ENCODE measurements around the gene PCGF6.
"Not testable (repeated sequence)": the region's sequence is repeated elsewhere in the genome, so short reads cannot be mapped to it uniquely, and the experiment has no call there.

Gene PCGF6

DNA sequence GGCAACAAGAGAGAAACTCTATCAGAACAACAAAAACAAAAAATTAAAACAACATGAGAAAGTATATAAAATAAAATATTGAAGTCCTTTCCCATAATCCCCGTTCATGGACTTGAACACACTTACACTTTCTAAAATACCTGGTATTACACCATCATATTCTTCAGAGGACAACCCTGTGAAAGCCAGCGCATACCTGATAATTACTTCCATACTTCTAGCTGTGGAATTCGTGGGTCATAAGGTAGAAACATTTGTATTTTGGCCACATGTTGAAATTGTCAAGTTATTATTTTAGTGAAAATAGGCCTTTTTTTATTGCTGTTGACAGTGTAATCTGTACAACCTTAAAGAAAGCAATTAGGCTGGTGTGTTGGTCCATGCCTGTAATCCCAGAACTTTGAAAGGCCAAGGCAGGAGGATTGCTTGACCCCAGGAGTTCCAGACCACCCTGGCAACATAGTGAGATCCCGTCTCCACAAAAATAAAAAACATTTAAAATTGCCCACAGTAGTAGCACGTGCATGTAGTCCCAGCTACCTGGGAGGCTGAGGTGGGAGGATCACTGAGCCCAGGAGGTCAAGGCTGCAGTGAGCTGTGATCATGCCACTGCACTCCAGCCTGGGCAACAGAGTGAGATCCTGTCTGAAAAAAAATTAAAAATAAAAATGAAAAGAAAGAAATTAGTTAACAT lies 5.1 kb upstream of the PCGF6 start:
- H3K9ac ChIP-seq (ENCODE audit: low read depth, low read length): no peak overlapping the region
- peaks cover 9% of the 10 kb centered on the region for H3K4me1 ChIP-seq (ENCODE audit: insufficient read depth, low read length)
- no peaks in the 10 kb centered on the region for H3K36me3 ChIP-seq (ENCODE audit: insufficient read depth, low read length)
- H3K79me2 ChIP-seq (ENCODE audit: insufficient read depth, low read length): peaks cover 9% of the 10 kb centered on the region
- H4K20me1 ChIP-seq (ENCODE audit: insufficient read depth, low read length): no peaks in the 10 kb centered on the region
- H3K27ac ChIP-seq (ENCODE audit: low read length): no peak overlapping the region
- no peaks in the 10 kb centered on the region for H3K27me3 ChIP-seq (ENCODE audit: insufficient read depth, low read length, poor library complexity)
- H2AFZ ChIP-seq (ENCODE audit: low read depth, low read length): no peak overlapping the region
- no peak overlapping the region for H3K4me2 ChIP-seq (ENCODE audit: insufficient read depth, low read length)
- no peaks in the 10 kb centered on the region for H3K9me3 ChIP-seq (ENCODE audit: insufficient read depth, low read length, severe bottlenecking)
- ATAC-seq (ENCODE audit: insufficient read depth, low read depth) (no peak), DNase-seq (no peak)
- TF ChIP-seq, protein P1, sequence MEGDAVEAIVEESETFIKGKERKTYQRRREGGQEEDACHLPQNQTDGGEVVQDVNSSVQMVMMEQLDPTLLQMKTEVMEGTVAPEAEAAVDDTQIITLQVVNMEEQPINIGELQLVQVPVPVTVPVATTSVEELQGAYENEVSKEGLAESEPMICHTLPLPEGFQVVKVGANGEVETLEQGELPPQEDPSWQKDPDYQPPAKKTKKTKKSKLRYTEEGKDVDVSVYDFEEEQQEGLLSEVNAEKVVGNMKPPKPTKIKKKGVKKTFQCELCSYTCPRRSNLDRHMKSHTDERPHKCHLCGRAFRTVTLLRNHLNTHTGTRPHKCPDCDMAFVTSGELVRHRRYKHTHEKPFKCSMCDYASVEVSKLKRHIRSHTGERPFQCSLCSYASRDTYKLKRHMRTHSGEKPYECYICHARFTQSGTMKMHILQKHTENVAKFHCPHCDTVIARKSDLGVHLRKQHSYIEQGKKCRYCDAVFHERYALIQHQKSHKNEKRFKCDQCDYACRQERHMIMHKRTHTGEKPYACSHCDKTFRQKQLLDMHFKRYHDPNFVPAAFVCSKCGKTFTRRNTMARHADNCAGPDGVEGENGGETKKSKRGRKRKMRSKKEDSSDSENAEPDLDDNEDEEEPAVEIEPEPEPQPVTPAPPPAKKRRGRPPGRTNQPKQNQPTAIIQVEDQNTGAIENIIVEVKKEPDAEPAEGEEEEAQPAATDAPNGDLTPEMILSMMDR (IDR thresholded peaks at IDR 0.05; ENCODE audit: borderline replicate concordance, extremely low read depth, low read length, poor library complexity, severe bottlenecking): no peak
- no peak for TF ChIP-seq EZH2 (IDR thresholded peaks at IDR 0.05; ENCODE audit: borderline replicate concordance, low read depth, low read length, severe bottlenecking)
- no peak overlapping the region for H3K4me3 ChIP-seq (ENCODE audit: low read depth in 1 of 2, low read length in 2 of 2)

DNA sequence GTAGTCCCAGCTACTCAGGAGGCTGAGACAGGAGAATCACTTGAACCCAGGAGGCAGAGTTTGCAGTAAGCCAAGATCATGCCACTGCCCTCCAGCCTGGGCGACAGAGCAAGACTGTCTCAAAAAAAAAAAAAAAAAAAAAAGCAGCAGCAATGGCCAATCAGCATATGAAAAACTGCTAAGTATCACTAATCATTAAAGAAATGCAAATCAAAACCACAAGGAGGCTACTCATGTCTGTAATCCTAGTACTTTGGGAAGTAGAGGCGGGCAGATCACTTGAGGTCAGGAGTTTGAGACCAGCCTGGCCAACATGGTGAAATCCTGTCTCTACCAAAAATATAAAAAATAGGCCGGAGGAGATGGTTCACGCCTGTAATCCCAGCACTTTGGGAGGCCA lies 3.6 kb upstream of the PCGF6 start:
- H4K20me1 ChIP-seq (ENCODE audit: insufficient read depth, low read length); H2AFZ ChIP-seq (ENCODE audit: low read depth, low read length); H3K4me2 ChIP-seq (ENCODE audit: insufficient read depth, low read length); H3K9ac ChIP-seq (ENCODE audit: low read depth, low read length); H3K36me3 ChIP-seq (ENCODE audit: insufficient read depth, low read length); H3K4me3 ChIP-seq (ENCODE audit: low read depth in 1 of 2, low read length in 2 of 2); H3K27me3 ChIP-seq (ENCODE audit: insufficient read depth, low read length, poor library complexity); H3K9me3 ChIP-seq (ENCODE audit: insufficient read depth, low read length, severe bottlenecking); DNase-seq; ATAC-seq (ENCODE audit: insufficient read depth, low read depth); H3K27ac ChIP-seq (ENCODE audit: low read length): not testable (repeated sequence)
- peaks cover 24% of the 10 kb centered on the region for H3K79me2 ChIP-seq (ENCODE audit: insufficient read depth, low read length)
- H3K4me1 ChIP-seq (ENCODE audit: insufficient read depth, low read length): peaks cover 16% of the 10 kb centered on the region

DNA sequence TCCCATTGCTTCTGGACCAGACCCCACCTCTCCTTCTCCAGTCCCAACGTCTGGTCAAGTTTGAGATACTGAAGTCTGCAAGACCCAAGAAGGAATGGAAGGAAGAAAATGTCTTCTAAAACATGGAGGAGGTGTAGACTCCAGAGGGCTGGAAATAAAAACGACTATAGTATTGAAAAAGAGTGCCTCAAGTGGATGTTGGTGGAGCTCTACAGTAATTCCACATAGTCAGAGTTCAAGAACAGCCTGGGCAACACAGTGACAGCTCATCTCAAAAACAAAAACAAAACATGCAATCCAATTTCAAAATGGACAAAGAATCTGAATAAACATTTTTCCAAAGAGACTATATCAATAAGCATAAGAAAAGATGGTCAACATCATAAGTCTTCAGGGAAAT lies 2.3 kb upstream of the PCGF6 start:
- Histone ChIP-seq H2AFZ (ENCODE audit: low read depth, low read length) (0 out of 2 replicates have a peak overlapping the region, but pooled peaks have one; percentile 19), H3K27me3 (ENCODE audit: insufficient read depth, low read length, poor library complexity) (no peaks in the 10 kb centered on the region), H3K36me3 (ENCODE audit: insufficient read depth, low read length) (peaks cover 10% of the 10 kb centered on the region), H3K4me3 (ENCODE audit: low read depth in 1 of 2, low read length in 2 of 2) (no peak overlapping the region), H4K20me1 (ENCODE audit: insufficient read depth, low read length) (no peaks in the 10 kb centered on the region), H3K79me2 (ENCODE audit: insufficient read depth, low read length) (peaks cover 36% of the 10 kb centered on the region), H3K4me2 (ENCODE audit: insufficient read depth, low read length) (no peak overlapping the region), H3K4me1 (ENCODE audit: insufficient read depth, low read length) (peaks cover 29% of the 10 kb centered on the region), H3K9ac (ENCODE audit: low read depth, low read length) (no peak overlapping the region), H3K9me3 (ENCODE audit: insufficient read depth, low read length, severe bottlenecking) (no peaks in the 10 kb centered on the region), H3K27ac (ENCODE audit: low read length) (no peak overlapping the region)
- no peak for ATAC-seq (ENCODE audit: insufficient read depth, low read depth)
- TF ChIP-seq EZH2 (IDR thresholded peaks at IDR 0.05; ENCODE audit: borderline replicate concordance, low read depth, low read length, severe bottlenecking): no peak
- TF ChIP-seq, protein P1 (IDR thresholded peaks at IDR 0.05; ENCODE audit: borderline replicate concordance, extremely low read depth, low read length, poor library complexity, severe bottlenecking): peak; percentile 35
- no peak for DNase-seq

DNA sequence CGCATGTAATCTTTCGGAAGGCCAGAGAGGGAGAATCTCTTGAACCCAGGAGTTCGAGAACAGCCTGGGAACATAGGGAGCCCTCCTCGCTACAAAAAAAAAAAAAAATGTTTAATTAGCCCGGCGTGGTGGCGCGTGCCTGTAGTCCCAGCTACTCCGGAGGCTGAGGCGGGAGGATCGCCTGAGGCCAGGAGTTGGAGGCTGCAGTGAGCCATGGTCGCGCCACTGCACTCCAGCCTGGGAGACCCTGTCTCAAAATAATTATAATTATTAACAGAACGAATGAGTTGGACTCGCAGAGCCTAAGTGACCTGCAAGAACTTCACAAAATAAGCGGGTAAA lies 794 bp downstream of the PCGF6 start:
- ATAC-seq (ENCODE audit: insufficient read depth, low read depth): peak; percentile 9; the same call in 2 of the 3 replicates
- H4K20me1 ChIP-seq (ENCODE audit: insufficient read depth, low read length): no peaks in the 10 kb centered on the region
- peaks cover 34% of the 10 kb centered on the region for H3K36me3 ChIP-seq (ENCODE audit: insufficient read depth, low read length)
- peak overlapping the region; percentile 99 for H2AFZ ChIP-seq (ENCODE audit: low read depth, low read length)
- H3K27me3 ChIP-seq (ENCODE audit: insufficient read depth, low read length, poor library complexity): no peaks in the 10 kb centered on the region
- no peak for DNase-seq
- H3K9ac ChIP-seq (ENCODE audit: low read depth, low read length): peak overlapping the region; percentile 82
- peak overlapping the region; percentile 91 for H3K4me2 ChIP-seq (ENCODE audit: insufficient read depth, low read length)
- peaks cover 33% of the 10 kb centered on the region for H3K4me1 ChIP-seq (ENCODE audit: insufficient read depth, low read length)
- H3K9me3 ChIP-seq (ENCODE audit: insufficient read depth, low read length, severe bottlenecking): no peaks in the 10 kb centered on the region
- peak overlapping the region; percentile 72 to 75 for H3K4me3 ChIP-seq (ENCODE audit: low read depth in 1 of 2, low read length in 2 of 2)
- peak overlapping the region; percentile 96 for H3K27ac ChIP-seq (ENCODE audit: low read length)
- TF ChIP-seq, protein P1 (IDR thresholded peaks at IDR 0.05; ENCODE audit: borderline replicate concordance, extremely low read depth, low read length, poor library complexity, severe bottlenecking): no peak
- no peak for TF ChIP-seq EZH2 (IDR thresholded peaks at IDR 0.05; ENCODE audit: borderline replicate concordance, low read depth, low read length, severe bottlenecking)
- H3K79me2 ChIP-seq (ENCODE audit: insufficient read depth, low read length): peaks cover 45% of the 10 kb centered on the region
